Measurements from ENCODE around the gene EVX2. TPM values are rescaled to one million over a fixed set of nuclear protein-coding genes. Genes with fewer than 3 reads are reported as not detected.
A peak's percentile ranks its signal among the peaks of the same experiment; 100 is the strongest.

The EVX2 gene
- total and polyA plus RNA-seq, 4 donors: not detected

- Histone ChIP-seq H3K27ac (ENCODE audit: low read depth in 1 of 2, low read length in 1 of 2) (no peak overlapping the region), H3K9ac (ENCODE audit: insufficient read depth in 1 of 2, low read length in 2 of 2) (no peak overlapping the region), H3K9me3 (ENCODE audit: control insufficient read depth in 4 of 4, insufficient read depth in 3 of 4, low read length in 3 of 4) (peaks cover 0 to 16% (median 0%) of the 10 kb centered on the region in 4 donors), H3K4me1 (ENCODE audit: control insufficient read depth in 5 of 5, insufficient read depth in 5 of 5, low read length in 5 of 5) (peaks cover 0 to 30% (median 0%) of the 10 kb centered on the region in 5 donors), H3K4me3 (no peak overlapping the region), H3K27me3 (ENCODE audit: control insufficient read depth in 3 of 3, insufficient read depth in 3 of 3, low read length in 2 of 3) (peaks cover 2 to 94% (median 92%) of the 10 kb centered on the region in 3 donors), H3K36me3 (ENCODE audit: control insufficient read depth in 4 of 4, insufficient read depth in 4 of 4, low read length in 4 of 4) (no peaks in the 10 kb centered on the region)
- TF ChIP-seq CTCF (IDR thresholded peaks at IDR 0.05; ENCODE audit: control extremely low read depth, extremely low read depth): peak; percentile 47
- peak; percentile 73 to 77 (median 73) for DNase-seq
- WGBS, 2 donors: 3 to 6% methylated on average over 47 to 49 of the region's 49 CpGs
- ATAC-seq (ENCODE audit: insufficient read depth, low FRiP score): peak; percentile 69
Measured at GRCh38 chr2:176088048-176088936, 4.5 kb upstream of the EVX2 start.

GRCh38 chr2:176087330-176088047 is 3.7 kb upstream of the EVX2 start:
- Histone ChIP-seq H3K27ac (ENCODE audit: low read depth in 1 of 2, low read length in 1 of 2) (no peak overlapping the region), H3K9me3 (ENCODE audit: control insufficient read depth in 4 of 4, insufficient read depth in 3 of 4, low read length in 3 of 4) (peaks cover 0 to 16% (median 0%) of the 10 kb centered on the region in 4 donors), H3K4me3 (no peak overlapping the region), H3K4me1 (ENCODE audit: control insufficient read depth in 5 of 5, insufficient read depth in 5 of 5, low read length in 5 of 5) (peaks cover 0 to 26% (median 3%) of the 10 kb centered on the region in 5 donors), H3K27me3 (ENCODE audit: control insufficient read depth in 3 of 3, insufficient read depth in 3 of 3, low read length in 2 of 3) (peaks cover 0 to 99% (median 96%) of the 10 kb centered on the region in 3 donors), H3K36me3 (ENCODE audit: control insufficient read depth in 4 of 4, insufficient read depth in 4 of 4, low read length in 4 of 4) (no peaks in the 10 kb centered on the region), H3K9ac (ENCODE audit: insufficient read depth in 1 of 2, low read length in 2 of 2) (no peak overlapping the region)
- DNase-seq: peak in 1 of 3 donors; percentile 8
- no peak for TF ChIP-seq CTCF (IDR thresholded peaks at IDR 0.05; ENCODE audit: control extremely low read depth, extremely low read depth)
- ATAC-seq (ENCODE audit: insufficient read depth, low FRiP score): no peak
- WGBS, 2 donors: 23 to 24% methylated on average over 29 of the region's 29 CpGs

GRCh38 chr2:176085861-176086771 is 2.4 kb upstream of the EVX2 start:
- Histone ChIP-seq H3K4me1 (ENCODE audit: control insufficient read depth in 5 of 5, insufficient read depth in 5 of 5, low read length in 5 of 5) (peaks cover 0 to 26% (median 3%) of the 10 kb centered on the region in 5 donors), H3K27me3 (ENCODE audit: control insufficient read depth in 3 of 3, insufficient read depth in 3 of 3, low read length in 2 of 3) (peaks cover 8 to 100% (median 98%) of the 10 kb centered on the region in 3 donors), H3K9ac (ENCODE audit: insufficient read depth in 1 of 2, low read length in 2 of 2) (no peak overlapping the region), H3K9me3 (ENCODE audit: control insufficient read depth in 4 of 4, insufficient read depth in 3 of 4, low read length in 3 of 4) (peaks cover 0 to 18% (median 0%) of the 10 kb centered on the region in 4 donors), H3K4me3 (no peak overlapping the region), H3K36me3 (ENCODE audit: control insufficient read depth in 4 of 4, insufficient read depth in 4 of 4, low read length in 4 of 4) (no peaks in the 10 kb centered on the region), H3K27ac (ENCODE audit: low read depth in 1 of 2, low read length in 1 of 2) (no peak overlapping the region)
- DNase-seq: peak; percentile 75 to 79 (median 75)
- ATAC-seq (ENCODE audit: insufficient read depth, low FRiP score): no peak
- TF ChIP-seq CTCF (IDR thresholded peaks at IDR 0.05; ENCODE audit: control extremely low read depth, extremely low read depth): no peak
- 3% methylated on average over 45 to 46 of the region's 46 CpGs for WGBS, 2 donors
